HUES6 (cell line): ENCODE results near the gene OR5A2.
"Not testable (repeated sequence)": the region's sequence is repeated elsewhere in the genome, so short reads cannot be mapped to it uniquely, and the experiment has no call there.

Experiments
- H3K27ac ChIP-seq: 2 replicates; pipeline ENCODE4 v1.7.0; 2013; ENCODE audit warnings: low read depth, mild to moderate bottlenecking, low read length, inconsistent platforms
- H3K27me3 ChIP-seq: 2 replicates; pipeline ENCODE4 v1.6.1; 2013; ENCODE audit warnings: low read length; ENCODE audit not compliant: control insufficient read depth, insufficient read depth
- H3K36me3 ChIP-seq: 2 replicates; pipeline ENCODE4 v1.6.1; 2013; ENCODE audit warnings: low read length; ENCODE audit not compliant: control insufficient read depth, insufficient read depth
- H3K4me1 ChIP-seq: 2 replicates; pipeline ENCODE4 v1.6.1; 2013; ENCODE audit warnings: low read length; ENCODE audit not compliant: control insufficient read depth, insufficient read depth
- H3K4me3 ChIP-seq: 2 replicates; pipeline ENCODE4 v1.5.1; 2013; ENCODE audit warnings: low read depth, low read length
- H3K9ac ChIP-seq: one replicate; pipeline ENCODE4 v1.6.1; 2013; ENCODE audit warnings: mild to moderate bottlenecking, low read length
- H3K9me3 ChIP-seq: 2 replicates; pipeline ENCODE4 v1.6.1; 2013; ENCODE audit warnings: low read depth, low read length; ENCODE audit not compliant: control insufficient read depth, insufficient read depth

The OR5A2 gene

DNA sequence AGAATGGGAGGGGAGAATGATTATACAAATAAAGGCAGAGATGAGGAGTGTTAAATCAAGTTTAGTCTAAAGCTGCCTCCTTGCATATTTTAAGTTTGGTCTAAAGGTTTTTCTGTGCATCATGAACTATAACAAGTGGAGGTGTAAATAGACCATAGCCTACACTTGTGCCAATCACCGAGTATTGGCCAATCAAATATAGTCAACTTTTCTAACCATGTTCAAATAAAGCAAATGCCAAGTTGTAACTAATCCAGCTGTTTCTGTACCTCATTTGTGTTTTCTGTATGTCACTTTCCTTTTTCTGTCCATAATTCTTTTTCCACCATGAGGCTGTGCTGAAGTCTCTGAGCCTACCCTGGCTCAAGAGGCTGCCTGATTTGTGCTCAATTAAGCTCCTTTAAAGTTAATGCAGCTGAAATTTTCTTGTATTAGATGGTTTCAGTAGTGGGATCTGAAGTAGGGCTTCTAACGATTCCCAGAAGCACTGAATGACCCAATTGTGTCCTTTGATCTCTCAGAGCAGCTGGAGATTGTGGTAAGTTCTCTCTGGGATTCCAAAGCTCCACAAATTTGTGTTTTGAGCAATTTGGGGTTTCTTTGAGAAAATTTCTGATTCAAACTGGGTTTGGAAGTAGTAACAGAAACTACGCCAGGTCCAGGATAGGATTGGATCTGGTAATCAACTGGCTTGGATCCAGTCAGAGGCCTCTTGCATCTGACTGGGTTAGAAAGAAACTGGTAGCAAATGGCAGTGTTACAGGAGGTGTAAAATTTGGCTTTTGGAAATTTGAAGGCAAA, 25.6 kb downstream of the OR5A2 start:
- H3K9ac ChIP-seq = no peak overlapping the region
- H3K4me3 ChIP-seq = no peak overlapping the region
- H3K27me3 ChIP-seq = no peaks in the 10 kb centered on the region
- H3K4me1 ChIP-seq = no peaks in the 10 kb centered on the region
- no peaks in the 10 kb centered on the region for H3K36me3 ChIP-seq
- no peak overlapping the region for H3K27ac ChIP-seq
- H3K9me3 ChIP-seq = peaks cover 42% of the 10 kb centered on the region

DNA sequence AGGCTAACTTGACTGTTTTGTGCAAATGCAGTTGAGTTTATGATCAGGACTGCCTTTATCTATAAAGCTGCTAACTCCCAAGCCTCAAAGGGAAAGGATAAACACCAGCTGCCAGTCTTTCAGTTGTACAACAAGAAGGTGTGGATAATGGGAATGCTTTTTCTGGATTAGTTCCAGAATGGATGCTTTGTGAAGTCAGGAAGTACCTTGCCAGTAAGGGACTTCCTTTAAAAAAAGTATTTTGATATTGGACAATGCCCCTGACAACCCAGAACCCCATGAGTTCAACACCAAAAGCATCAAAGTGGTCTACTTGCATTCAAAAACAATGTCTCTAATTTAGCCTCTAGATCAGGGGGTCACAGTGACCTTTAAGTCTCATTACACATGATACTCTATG, 32.0 kb downstream of the OR5A2 start:
- peaks cover 12% of the 10 kb centered on the region; the same call in 1 of the 2 replicates for H3K9me3 ChIP-seq
- no peak overlapping the region for H3K27ac ChIP-seq
- no peak overlapping the region for H3K4me3 ChIP-seq
- H3K9ac ChIP-seq = no peak overlapping the region
- H3K4me1 ChIP-seq = no peaks in the 10 kb centered on the region
- H3K27me3 ChIP-seq = no peaks in the 10 kb centered on the region
- H3K36me3 ChIP-seq = no peaks in the 10 kb centered on the region

DNA sequence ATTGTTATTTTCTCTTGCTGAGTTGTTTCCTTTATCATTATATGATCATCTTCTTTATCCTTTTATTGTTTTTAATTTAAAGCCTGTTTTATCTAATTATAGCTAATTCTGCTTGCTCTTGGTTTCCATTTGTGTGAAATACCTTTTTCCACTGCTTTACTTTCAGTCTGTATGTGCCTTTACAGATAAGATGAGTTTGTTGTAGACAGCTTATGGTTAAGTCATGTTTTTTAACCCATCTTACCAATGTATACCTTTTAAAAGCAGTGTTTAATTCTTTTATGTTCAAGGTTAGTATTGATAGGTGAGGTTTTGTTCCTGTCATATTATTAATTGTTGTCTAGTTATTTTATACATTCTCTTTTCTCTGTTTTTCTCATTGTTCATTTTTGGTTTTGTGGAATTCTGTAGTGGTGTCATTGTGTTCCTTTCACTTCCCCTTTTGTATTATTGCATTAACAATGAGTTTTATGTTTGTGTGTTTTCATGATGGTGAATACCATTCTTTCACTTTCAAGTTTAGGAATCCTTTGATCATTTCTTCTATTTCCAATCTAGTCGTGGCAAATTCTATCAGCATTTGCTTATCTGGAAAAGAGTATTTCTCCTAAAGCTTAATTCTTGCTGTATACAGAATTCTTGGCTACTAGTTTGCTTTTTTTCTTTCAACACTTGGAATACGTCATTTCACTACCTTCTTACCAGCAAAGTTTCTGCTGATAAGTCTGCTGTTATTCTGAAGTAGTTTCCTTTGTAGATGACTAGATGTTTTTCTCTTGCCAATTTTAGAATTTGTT, 45.8 kb downstream of the OR5A2 start:
- H3K36me3 ChIP-seq = no peaks in the 10 kb centered on the region
- no peak overlapping the region for H3K27ac ChIP-seq
- no peaks in the 10 kb centered on the region for H3K27me3 ChIP-seq
- no peak overlapping the region for H3K9ac ChIP-seq
- H3K4me3 ChIP-seq = no peak overlapping the region
- peaks cover 4% of the 10 kb centered on the region; the same call in 1 of the 2 replicates for H3K9me3 ChIP-seq
- H3K4me1 ChIP-seq = no peaks in the 10 kb centered on the region

DNA sequence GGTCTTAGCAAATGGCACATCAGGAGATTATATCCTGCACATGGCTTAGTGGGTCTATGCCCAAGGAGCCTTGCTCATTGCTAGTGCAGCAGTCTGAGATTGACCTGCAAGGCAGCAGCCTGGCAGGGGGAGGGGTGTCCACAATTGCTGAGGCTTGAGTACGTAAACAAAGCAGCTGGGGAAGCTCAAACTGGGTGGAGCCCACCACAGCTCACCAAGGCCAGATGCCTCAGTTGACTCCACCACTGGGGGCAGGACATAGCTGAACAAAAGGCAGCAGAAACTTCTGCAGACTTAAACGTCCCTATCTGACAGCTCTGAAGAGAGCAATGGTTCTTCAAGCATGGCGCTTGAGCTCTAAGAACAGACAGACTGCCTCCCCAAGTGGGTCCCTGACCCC, 53.9 kb downstream of the OR5A2 start:
- H3K36me3 ChIP-seq, H3K4me1 ChIP-seq, H3K4me3 ChIP-seq, H3K27ac ChIP-seq, H3K27me3 ChIP-seq, H3K9ac ChIP-seq: not testable (repeated sequence)
- peaks cover 30% of the 10 kb centered on the region for H3K9me3 ChIP-seq

DNA sequence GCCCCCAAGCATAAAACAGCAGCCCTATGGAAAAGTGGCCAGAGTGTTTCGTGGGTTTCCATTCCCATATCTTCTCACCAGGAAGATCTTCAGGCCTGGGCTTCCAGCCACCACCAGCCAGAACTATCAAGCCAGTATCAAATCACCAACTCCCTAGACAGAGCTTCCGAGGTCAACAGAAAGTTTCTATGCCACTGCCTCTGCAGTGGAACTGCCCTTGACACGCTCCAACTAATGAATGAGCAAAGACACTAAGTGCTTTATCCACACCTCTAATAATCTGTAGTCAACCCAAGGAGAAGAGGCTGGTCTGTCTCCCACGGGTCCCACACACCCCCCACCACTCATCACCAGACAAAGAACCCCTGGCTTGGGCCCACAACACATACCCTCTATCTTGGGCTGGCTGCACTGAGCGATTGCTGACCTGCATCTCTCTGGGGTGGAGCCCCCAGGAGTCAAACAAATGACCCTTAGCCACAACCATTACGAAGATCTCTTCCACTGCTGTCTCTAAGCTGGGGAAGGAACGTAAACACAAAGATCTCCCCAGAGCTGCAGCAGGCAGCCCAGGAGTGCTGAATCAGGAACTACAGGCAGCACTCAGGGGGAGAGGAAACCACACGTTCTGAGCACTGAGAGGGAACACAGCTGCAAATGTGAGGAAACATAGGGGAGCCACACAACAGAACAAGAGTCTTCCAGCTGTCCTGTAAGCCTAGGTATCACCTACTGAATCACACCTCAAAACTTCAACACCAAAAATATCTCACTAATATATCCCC, 57.8 kb downstream of the OR5A2 start:
- no peaks in the 10 kb centered on the region for H3K36me3 ChIP-seq
- no peaks in the 10 kb centered on the region for H3K27me3 ChIP-seq
- H3K4me3 ChIP-seq = no peak overlapping the region
- H3K27ac ChIP-seq = no peak overlapping the region
- no peak overlapping the region for H3K9ac ChIP-seq
- no peaks in the 10 kb centered on the region for H3K4me1 ChIP-seq
- peaks cover 34% of the 10 kb centered on the region for H3K9me3 ChIP-seq
